ENCODE data around the gene ZNF679. TPM values are rescaled to one million over a fixed set of nuclear protein-coding genes. Genes with fewer than 3 reads are reported as not detected.

The ZNF679 gene
- total RNA-seq = not detected in 2 replicates

GRCh38 chr7:64228174-64228573 lies at the start of gene ZNF679:
Gene ZNF679, plus strand, starts transcription at chr7:64228474. Its CDS starts 20,644 bp downstream, at chr7:64249118.

GRCh38 chr7:64206903-64207302 lies 21.4 kb upstream of the ZNF679 start, which contains the start of gene ZNF735:
Gene ZNF735, plus strand, starts transcription at chr7:64207203. Its CDS starts 0 bp downstream, at chr7:64207203.

GRCh38 chr7:64313740-64314491 lies 85.6 kb downstream of the ZNF679 start, which contains the start of gene ZNF736:
Gene ZNF736, plus strand, starts transcription at chr7:64313961. Its CDS starts 190 bp downstream, at chr7:64314151.

Other genes starting within 250 kb of the ZNF679 start
- not detected in 2 replicates for gene ZNF722, start 229.6 kb upstream of the ZNF679 start, total RNA-seq
- 0.23 TPM in 1 of 2 replicates, not detected in the other for gene ZNF727, start 183.0 kb upstream of the ZNF679 start, total RNA-seq
- not detected in 2 replicates for gene ZNF735, start 21.3 kb upstream of the ZNF679 start, total RNA-seq
- 3.2 and 3.7 TPM in 2 replicates for gene ZNF736, start 85.5 kb downstream of the ZNF679 start, total RNA-seq